NOMO-1 (cell line): ENCODE data around the gene ZNF432.
"Not testable (repeated sequence)": the region's sequence is repeated elsewhere in the genome, so short reads cannot be mapped to it uniquely, and the experiment has no call there.

Experiments
- DNase-seq, 2 experiments: peaks; one replicate each; lab custom pipeline; 2025; ENCODE audit not compliant: unreplicated experiment in 2 of 2; lab: John Stamatoyannopoulos, UW

ZNF432 gene

DNA sequence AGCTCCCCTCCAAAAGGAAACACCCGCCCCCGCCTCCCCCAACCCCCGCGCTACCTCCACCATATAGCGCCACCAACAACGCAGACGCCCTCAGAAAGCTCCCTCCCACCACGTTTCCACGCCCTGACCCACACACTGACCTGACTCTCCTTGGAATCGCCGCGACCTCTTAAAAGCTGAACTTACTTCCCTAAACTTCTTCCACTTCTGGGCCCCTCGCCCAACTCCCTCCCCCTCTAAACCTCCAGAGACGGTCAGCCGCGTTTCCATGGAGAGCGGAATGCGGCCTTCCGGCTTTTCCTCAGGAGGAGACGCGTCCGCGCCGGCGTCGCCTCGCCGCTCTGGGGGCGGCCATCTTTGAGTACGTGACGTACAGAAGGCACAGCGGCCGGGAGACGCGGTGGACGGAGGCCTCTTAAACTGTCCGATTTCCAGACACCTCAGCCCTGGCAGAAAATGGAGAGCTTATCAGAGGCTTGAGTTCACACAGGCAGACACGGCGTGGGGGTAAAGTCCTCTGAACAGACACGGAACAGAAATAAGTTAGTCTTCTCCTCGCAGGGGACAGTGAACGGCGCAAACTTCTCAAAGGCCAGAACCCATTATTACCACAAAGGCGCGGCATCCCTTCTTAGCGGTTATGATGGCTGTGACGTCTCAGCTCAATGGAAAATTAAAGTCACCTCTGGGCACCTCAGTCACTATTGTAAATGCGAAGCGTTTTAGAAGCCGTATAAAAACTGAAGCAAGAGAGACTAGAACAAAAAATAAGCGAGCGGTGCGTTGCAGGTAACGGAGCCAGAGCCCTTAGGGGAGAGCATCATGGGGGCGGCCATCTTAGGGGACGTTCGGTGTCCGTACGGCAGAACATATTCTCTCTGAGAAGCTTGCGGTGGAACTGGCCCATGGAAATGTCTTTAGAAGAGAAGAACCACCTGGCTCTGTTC, at the start of gene ZNF432:
ZNF432 (minus strand) TSS at position 284 of the 947 bp plus-strand sequence. CDS start 1,970 bp downstream, outside the sequence.
- peak; percentile 91 to 93 for DNase-seq

DNA sequence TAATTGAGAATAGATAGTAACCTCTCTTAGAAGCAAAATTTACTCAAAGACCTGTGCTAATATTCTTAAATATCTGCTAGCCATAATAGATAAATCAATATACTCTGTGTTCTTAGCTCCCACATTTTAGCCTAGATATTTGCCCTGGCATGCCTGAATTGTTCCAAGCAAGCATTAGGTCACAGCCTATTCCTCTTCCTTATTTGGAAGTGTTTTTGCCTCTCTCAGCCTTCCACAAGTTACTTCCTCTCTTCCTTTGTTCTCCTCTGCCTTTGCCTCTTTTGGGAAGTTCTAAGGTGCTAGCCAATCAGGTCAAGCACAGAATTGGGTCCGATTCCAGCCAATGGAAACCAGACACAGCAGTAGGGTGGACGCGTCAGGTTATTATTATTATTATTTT, 47.8 kb upstream of the ZNF432 start:
- not testable (repeated sequence) for DNase-seq

DNA sequence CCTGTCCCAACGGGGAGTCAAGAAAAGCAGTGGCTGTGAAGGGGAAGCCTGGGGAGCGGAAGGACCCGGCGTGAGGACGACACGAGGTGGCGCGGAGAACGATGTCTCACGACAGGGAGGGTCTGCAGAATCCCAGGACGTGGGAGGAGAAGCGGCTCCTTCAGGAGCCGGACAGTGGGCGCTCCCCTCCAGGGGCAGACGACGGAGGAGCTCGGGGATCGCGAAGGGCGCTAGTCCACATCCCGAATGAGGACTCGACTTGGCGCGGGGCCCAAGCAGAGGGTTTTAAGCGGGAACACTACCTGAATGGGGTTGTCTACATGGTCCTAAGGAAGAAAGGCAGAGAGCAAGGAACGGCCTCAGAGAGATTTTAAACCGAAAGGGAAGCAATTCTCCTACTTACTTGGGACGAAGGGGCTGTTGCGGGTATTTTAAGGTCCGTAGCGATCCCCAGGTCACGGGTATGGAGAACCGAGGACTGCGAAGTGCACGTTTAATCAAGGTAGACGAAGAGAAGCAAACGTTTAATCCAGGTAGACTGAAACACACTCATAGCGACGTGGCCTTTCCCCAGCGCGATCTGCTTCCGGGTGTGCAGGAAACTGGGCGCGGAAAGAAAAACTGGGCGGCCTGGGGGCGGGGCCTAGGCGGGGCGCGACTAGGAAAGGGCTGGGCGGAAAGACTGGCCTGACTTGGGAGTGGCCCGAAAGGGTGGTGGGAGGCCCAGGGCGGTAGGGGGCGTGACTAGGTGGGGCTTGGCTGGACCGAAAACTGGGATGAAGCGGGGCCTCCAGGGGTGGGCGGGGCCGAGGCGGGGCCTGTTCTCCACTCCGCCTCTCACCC, 46.8 kb upstream of the ZNF432 start, which contains the start of gene ZNF841:
ZNF841 (minus strand) TSS at position 594 of the 843 bp plus-strand sequence. CDS start 10,964 bp downstream, outside the sequence.
- DNase-seq, result peak; percentile 54 to 80

GRCh38 chr19:52094526-52095130, 46.0 kb upstream of the ZNF432 start:
- DNase-seq, result no peak

DNA sequence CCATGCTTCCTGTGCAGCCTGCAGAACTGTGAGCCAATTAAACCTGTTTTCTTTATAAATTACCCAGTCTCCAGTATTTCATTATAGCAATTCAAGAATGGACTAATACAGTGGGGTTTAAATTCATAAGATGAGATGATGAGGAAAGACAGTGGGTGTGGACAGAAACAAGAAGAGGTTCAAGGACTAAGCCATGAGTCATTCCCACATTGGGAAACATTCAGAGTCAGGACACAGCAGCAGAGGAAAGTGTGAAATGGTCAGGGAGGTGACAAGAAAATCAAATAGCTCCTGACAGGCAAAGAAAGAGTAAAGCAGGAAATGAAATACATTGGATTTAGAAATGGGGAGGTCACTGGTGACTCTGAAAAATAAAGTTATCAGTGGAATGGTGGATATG, 37.8 kb upstream of the ZNF432 start:
- DNase-seq, result no peak

GRCh38 chr19:52070496-52070895, 21.9 kb upstream of the ZNF432 start:
- no peak for DNase-seq

- no peak for DNase-seq
These were observed 21.0 kb upstream of the ZNF432 start for GRCh38 chr19:52069653-52070052.

DNA sequence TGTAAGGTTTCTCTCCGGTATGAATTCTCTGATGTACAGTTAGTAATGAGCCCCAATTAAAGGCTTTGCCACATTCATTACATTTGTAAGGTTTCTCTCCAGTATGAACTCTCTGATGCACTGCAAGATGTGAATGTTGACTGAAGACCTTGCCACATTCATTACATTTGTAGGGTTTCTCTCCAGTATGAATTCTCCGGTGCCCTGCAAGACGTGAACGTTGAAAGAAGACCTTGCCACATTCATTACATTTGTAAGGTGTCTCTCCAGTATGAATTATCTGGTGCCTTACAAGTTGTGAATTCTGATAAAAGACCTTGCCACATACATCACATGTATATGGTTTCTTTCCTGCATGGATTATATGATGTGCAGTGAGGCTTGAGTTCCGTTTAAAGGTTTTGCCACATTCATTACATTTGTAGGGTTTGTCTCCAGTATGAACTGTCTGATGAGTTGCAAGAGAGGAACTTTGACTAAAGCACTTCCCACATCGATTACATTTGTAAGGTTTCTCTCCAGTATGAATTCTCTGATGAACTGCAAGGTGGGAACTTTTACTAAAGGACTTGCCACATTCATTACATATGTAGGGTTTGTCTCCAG, 17.7 kb upstream of the ZNF432 start:
- DNase-seq, result no peak

- no peak for DNase-seq
These were observed 16.8 kb upstream of the ZNF432 start for GRCh38 chr19:52065399-52065798.

- not testable (repeated sequence) for DNase-seq
These were observed 7.8 kb upstream of the ZNF432 start for GRCh38 chr19:52056480-52056879.

DNA sequence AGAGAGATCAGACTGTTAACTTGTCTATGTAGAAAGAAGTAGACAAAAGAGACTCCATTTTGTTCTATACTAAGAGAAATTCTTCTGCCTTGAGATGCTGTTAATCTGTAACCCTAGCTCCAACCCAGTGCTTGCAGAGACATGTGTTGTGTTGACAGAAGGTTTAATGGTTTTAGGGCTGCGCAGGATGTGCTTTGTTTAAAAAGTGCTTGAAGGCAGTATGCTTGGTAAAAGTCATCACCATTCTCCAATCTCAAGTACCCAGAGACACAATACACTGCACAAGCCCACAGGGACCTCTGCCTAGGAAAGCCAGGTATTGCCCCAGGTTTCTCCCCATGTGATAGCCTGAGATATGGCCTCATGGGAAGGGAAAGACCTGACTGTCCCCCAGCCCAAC, 3.1 kb upstream of the ZNF432 start:
- not testable (repeated sequence) for DNase-seq

DNA sequence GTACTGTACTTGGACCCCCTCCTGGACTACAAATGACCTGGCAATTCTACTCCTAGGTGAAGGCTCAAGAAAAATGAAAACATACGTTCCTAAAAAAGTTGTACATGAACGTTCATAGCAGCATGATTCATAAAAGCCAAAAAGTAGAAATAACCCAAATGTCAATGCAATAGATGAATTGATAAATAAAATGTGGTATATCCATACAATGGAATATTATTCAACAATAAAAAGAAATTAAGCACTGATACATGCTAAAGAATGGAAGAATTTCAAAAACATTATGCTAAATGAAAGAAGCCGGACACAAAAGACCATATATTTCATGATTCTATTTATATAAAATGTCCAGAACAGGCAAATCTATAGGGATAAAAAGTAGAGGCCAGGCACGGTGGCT, 9.5 kb downstream of the ZNF432 start:
- no peak for DNase-seq

DNA sequence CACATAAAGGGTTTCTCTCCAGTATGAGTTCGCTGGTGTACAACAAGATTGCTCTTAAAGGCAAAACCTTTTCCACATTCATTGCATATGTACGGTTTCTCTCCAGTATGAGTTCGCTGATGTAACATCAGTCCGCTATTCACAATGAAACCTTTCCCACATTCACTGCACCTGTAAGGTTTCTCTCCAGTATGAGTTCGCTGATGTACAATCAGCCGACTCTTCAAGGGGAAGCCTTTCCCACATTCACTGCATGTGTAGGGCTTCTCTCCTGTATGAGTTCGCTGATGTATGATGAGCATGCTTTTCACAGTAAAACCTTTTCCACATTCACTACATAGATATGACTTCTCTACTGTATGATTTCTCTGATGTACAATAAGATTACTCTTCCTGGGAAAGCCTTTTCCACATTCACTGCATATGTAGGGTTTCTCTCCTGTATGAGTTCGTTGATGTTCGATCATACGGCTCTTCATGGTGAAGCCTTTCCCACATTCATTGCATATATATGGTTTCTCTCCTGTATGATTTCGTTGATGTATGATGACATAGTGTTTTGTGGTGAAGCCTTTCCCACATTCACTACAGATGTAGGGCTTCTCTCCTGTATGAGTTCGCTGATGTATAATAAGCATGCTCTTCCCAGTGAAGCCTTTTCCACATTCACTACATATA, 14.4 kb downstream of the ZNF432 start:
- no peak for DNase-seq

- no peak for DNase-seq
These were observed 19.9 kb downstream of the ZNF432 start for GRCh38 chr19:52028780-52029123.

DNA sequence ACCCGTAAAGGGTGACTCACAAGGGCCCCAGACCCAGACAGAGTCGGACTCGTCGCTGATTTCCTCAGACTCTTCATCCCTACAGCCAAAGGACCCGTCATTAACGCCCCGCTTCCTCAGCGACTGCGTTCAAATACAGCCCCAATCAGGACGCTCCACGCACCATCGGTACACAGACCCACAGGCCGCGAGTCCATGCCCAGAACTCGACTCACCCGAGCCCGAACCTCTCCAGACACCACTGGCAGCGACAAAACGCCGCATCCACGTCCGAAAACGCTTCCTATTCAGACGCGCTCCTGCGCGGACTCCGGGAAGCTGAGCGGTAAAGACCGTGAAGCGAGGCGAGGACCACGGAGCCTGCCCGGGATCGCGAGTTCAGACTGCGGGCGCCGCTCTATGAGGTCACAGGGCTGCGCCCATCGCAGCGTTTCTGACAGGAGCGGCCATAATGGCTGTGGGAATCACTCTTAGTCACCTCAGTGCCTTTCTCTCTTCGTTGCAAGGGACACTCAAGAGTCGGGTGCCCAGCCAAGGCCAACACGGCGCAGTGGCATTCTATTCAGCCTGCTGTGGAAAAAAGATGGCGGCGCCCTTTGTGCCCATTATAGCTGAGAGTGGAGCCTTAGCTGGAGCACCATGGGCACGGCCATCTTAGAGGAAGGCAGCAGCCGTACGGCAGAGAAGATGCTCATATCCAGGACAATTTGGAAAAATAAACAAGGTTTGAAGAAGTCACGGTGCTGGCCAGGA, 20.4 kb downstream of the ZNF432 start, which contains the start of gene ZNF614:
ZNF614 (minus strand) TSS at position 353 of the 753 bp plus-strand sequence. CDS start 2,634 bp downstream, outside the sequence.
- peak; percentile 81 to 89 for DNase-seq

DNA sequence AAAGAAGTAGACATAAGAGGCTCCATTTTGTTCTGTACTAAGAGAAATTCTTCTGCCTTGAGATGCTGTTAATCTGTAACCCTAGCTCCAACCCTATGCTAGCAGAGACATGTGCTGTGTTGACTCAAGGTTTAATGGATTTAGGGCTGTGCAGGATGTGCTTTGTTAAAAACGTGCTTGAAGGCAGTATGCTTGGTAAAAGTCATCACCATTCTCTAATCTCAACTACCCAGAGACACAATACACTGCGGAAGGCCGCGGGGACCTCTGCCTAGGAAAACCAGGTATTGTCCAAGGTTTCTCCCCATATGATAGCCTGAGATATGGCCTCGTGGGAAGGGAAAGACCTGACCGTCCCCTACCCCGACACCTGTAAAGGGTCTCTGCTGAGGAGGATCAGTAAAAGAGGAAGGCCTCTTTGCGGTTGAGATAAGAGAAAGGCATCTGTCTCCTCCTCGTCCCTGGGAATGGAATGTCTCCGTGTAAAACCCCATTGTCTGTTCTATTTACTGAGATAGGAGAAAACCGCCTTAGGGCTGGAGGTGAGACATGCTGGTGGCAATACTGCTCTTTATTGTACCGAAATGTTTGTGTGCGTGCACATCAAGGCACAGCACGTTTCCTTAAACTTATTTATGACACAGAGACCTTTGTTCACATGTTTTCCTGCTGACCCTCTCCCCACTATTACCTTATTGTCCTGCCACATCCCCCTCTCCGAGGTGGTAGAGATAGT, 22.2 kb downstream of the ZNF432 start:
- DNase-seq, result not testable (repeated sequence)

DNA sequence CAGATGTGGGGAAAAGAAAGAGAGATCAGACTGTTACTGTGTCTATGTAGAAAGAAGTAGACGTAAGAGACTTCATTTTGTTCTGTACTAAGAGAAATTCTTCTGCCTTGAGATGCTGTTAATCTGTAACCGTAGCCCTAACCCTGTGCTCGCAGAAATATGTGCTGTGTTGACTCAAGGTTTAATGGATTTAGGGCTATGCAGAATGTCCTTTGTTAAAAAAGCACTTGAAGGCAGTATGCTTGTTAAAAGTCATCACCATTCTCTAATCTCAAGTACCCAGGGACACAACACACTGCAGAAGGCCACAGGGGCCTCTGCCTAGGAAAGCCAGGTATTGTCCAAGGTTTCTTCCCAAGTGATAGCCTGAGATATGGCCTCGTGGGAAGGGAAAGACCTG, 24.2 kb downstream of the ZNF432 start:
- not testable (repeated sequence) for DNase-seq

- DNase-seq, result no peak
These were observed 26.4 kb downstream of the ZNF432 start for GRCh38 chr19:52022193-52022592.
